H9 (cell line): ENCODE results near the gene PAX1. TPM values are rescaled to one million over a fixed set of nuclear protein-coding genes. Genes with fewer than 3 reads are reported as not detected.

ENCODE experiments used
- DNase-seq: peaks from one replicate; pipeline ENCODE4 v3.0.0-alpha.2; 2017
- H2AFZ ChIP-seq: one replicate; pipeline ENCODE4 v1.6.1; 2013; ENCODE audit warnings: mild to moderate bottlenecking, low read length, control low read depth, moderate library complexity
- H2AK5ac ChIP-seq: 2 replicates; pipeline ENCODE4 v1.6.1; 2013; ENCODE audit warnings: low read length, control low read depth, mixed read lengths; ENCODE audit not compliant: insufficient read length
- H2BK120ac ChIP-seq: one replicate; pipeline ENCODE4 v1.6.1; 2013; ENCODE audit warnings: low read depth, mild to moderate bottlenecking, low read length, control low read depth, inconsistent platforms; ENCODE audit not compliant: poor library complexity, severe bottlenecking
- H2BK12ac ChIP-seq: 2 replicates; pipeline ENCODE4 v1.6.1; 2013; ENCODE audit warnings: low read length, control low read depth, mixed read lengths, low read depth; ENCODE audit not compliant: insufficient read length
- H2BK15ac ChIP-seq: 2 replicates; pipeline ENCODE4 v1.6.1; 2013; ENCODE audit warnings: low read depth, low read length, control low read depth
- H2BK20ac ChIP-seq: one replicate; pipeline ENCODE4 v1.6.1; 2013; ENCODE audit warnings: low read depth, mild to moderate bottlenecking, low read length, control low read depth, inconsistent platforms; ENCODE audit not compliant: poor library complexity, severe bottlenecking
- H2BK5ac ChIP-seq: 2 replicates; pipeline ENCODE4 v1.6.1; 2013; ENCODE audit warnings: low read length, control low read depth, mixed read lengths; ENCODE audit not compliant: insufficient read length
- H3K14ac ChIP-seq: 2 replicates; pipeline ENCODE4 v1.6.1; 2013; ENCODE audit warnings: low read length, control low read depth; ENCODE audit not compliant: insufficient read depth
- H3K18ac ChIP-seq: 2 replicates; pipeline ENCODE4 v1.6.1; 2013; ENCODE audit warnings: low read depth, mild to moderate bottlenecking, mixed read lengths, low read length, control low read depth; ENCODE audit not compliant: insufficient read length
- H3K23ac ChIP-seq: 2 replicates; pipeline ENCODE4 v1.6.1; 2013; ENCODE audit warnings: low read length, control low read depth, mixed read lengths, low read depth; ENCODE audit not compliant: insufficient read length
- H3K23me2 ChIP-seq: 2 replicates; pipeline ENCODE4 v1.6.1; 2013; ENCODE audit warnings: low read depth, mild to moderate bottlenecking, mixed read lengths, low read length, control low read depth; ENCODE audit not compliant: insufficient read length, poor library complexity, severe bottlenecking
- H3K27ac ChIP-seq: 2 replicates; pipeline ENCODE4 v1.5.1; 2013; ENCODE audit warnings: low read length, control low read depth, mixed read lengths, low read depth; ENCODE audit not compliant: insufficient read length
- H3K27me3 ChIP-seq: 2 replicates; pipeline ENCODE4 v1.6.1; 2013; ENCODE audit warnings: low read length, control low read depth, inconsistent platforms; ENCODE audit not compliant: insufficient read depth
- H3K4ac ChIP-seq: 2 replicates; pipeline ENCODE4 v1.6.1; 2013; ENCODE audit warnings: low read depth, mild to moderate bottlenecking, control low read depth, inconsistent platforms, low read length, moderate library complexity
- H3K4me1 ChIP-seq: 2 replicates; pipeline ENCODE4 v1.6.1; 2013; ENCODE audit warnings: low read length, control low read depth, inconsistent platforms; ENCODE audit not compliant: insufficient read depth
- H3K4me2 ChIP-seq: 2 replicates; pipeline ENCODE4 v1.6.1; 2013; ENCODE audit warnings: low read length, control low read depth, mixed read lengths; ENCODE audit not compliant: insufficient read length, insufficient read depth
- H3K56ac ChIP-seq: 2 replicates; pipeline ENCODE4 v1.6.1; 2013; ENCODE audit warnings: low read depth, mild to moderate bottlenecking, mixed read lengths, low read length, control low read depth; ENCODE audit not compliant: insufficient read length
- H3K79me1 ChIP-seq: 2 replicates; pipeline ENCODE4 v1.6.1; 2013; ENCODE audit warnings: low read depth, mild to moderate bottlenecking, moderate library complexity, low read length, control low read depth, inconsistent platforms; ENCODE audit not compliant: insufficient read depth, poor library complexity, severe bottlenecking
- H3K79me2 ChIP-seq: 2 replicates; pipeline ENCODE4 v1.6.1; 2013; ENCODE audit warnings: low read length, control low read depth, inconsistent platforms; ENCODE audit not compliant: insufficient read depth
- H3K9ac ChIP-seq: 2 replicates; pipeline ENCODE4 v1.6.1; 2013; ENCODE audit warnings: low read length, control low read depth, mixed read lengths; ENCODE audit not compliant: insufficient read length; ENCODE audit errors: extremely low read depth
- H3K9me3 ChIP-seq: one replicate; pipeline ENCODE4 v1.6.1; 2013; ENCODE audit warnings: low read depth, low read length, inconsistent platforms; ENCODE audit not compliant: control insufficient read depth
- H3T11ph ChIP-seq: one replicate; pipeline ENCODE4 v1.6.1; 2013; ENCODE audit warnings: mild to moderate bottlenecking, low read length, control low read depth, inconsistent platforms
- H4K20me1 ChIP-seq: one replicate; pipeline ENCODE4 v1.6.1; 2013; ENCODE audit not compliant: control insufficient read depth, insufficient read length, insufficient read depth
- H4K5ac ChIP-seq: 2 replicates; pipeline ENCODE4 v1.6.1; 2013; ENCODE audit warnings: low read depth, mild to moderate bottlenecking, mixed read lengths, low read length, control low read depth; ENCODE audit not compliant: insufficient read length
- H4K8ac ChIP-seq: replicated peaks from 2 replicates; pipeline ENCODE4 v1.6.1; 2013; ENCODE audit warnings: low read length, control low read depth, mixed read lengths, low read depth; ENCODE audit not compliant: insufficient read length
- H4K91ac ChIP-seq: 2 replicates; pipeline ENCODE4 v1.6.1; 2013; ENCODE audit warnings: low read depth, mild to moderate bottlenecking, moderate library complexity, mixed read lengths, low read length, control low read depth; ENCODE audit not compliant: insufficient read length
- H3K27ac Mint-ChIP-seq, 3 experiments: 2 replicates in 2 of 3; 3 replicates in 1 of 3; pipeline ENCODE4 v1.8.0; 2020 to 2021; ENCODE audit warnings: mixed read lengths in 3 of 3, mild to moderate bottlenecking in 1 of 3, moderate library complexity in 1 of 3
- H3K27me3 Mint-ChIP-seq: 2 replicates; pipeline ENCODE4 v1.8.0; 2021; ENCODE audit warnings: low read depth, mild to moderate bottlenecking, moderate library complexity, mixed read lengths
- H3K36me3 Mint-ChIP-seq, 3 experiments: 2 replicates in 2 of 3; 3 replicates in 1 of 3; pipeline ENCODE4 v1.8.0; 2020 to 2021; ENCODE audit warnings: low read depth in 3 of 3, mixed read lengths in 3 of 3; ENCODE audit not compliant: insufficient read depth in 1 of 3
- H3K4me1 Mint-ChIP-seq, 2 experiments: 2 replicates each; pipeline ENCODE4 v1.8.0; 2020; ENCODE audit warnings: mixed read lengths in 2 of 2
- H3K4me3 Mint-ChIP-seq, 2 experiments: 2 replicates in 1 of 2; 3 replicates in 1 of 2; pipeline ENCODE4 v1.8.0; 2020 to 2021; ENCODE audit warnings: mild to moderate bottlenecking in 2 of 2, mixed read lengths in 2 of 2, moderate library complexity in 1 of 2
- H3K9me3 Mint-ChIP-seq, 2 experiments: 2 replicates in 1 of 2; 3 replicates in 1 of 2; pipeline ENCODE4 v1.8.0; 2020; ENCODE audit warnings: mild to moderate bottlenecking in 2 of 2, mixed read lengths in 2 of 2, moderate library complexity in 1 of 2
- CTCF ChIP-seq: fragments of 200-600 bp; sonication (generic); conservative IDR thresholded peaks from 3 replicates; pipeline ENCODE4 v1.8.0; 2021; ENCODE audit warnings: antibody characterized with exemption, mild to moderate bottlenecking
- WGBS: extraction: QIAGEN DNeasy Blood & Tissue Kit; methylation state at CpG from one replicate; pipeline ENCODE4 v1.1.7; 2013; ENCODE audit warnings: missing lambda C conversion rate, low lambda C conversion rate, mixed read lengths; ENCODE audit not compliant: insufficient read length; ENCODE audit errors: extremely low coverage; 5-methylcytosine and 5-hydroxymethylcytosine counted together
- total RNA-seq: library from RNA; stranded (reverse); gene quantifications from 2 replicates; pipeline ENCODE4 v1.2.1, GENCODE V29; 2021

PAX1 gene
- total RNA-seq, 1 experiment from 2014 or later: not detected

DNA sequence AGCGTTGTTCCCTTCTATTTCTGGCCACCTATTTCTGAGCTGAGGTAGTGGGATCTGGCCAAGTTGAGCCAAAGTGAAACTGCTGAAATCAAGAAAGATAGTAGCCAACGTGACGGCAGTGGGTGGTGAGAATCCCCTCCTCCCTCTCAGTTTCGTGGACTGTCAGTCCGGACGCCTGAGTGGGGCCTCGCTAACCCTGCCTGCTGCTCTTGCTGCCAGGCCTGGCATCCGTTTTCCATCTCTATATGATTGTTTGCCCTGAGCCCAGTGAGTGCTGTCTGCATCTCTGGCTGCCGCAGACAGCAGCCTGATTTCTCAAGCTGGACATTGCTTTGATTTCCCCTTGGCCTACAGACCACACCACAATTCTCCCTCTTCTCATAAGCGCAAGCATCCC, 23.5 kb upstream of the PAX1 start:
- no peak overlapping the region for H3K4ac ChIP-seq
- Mint-ChIP-seq H3K4me1 (no peaks in the 10 kb centered on the region), H3K27ac (no peak overlapping the region), H3K36me3 (no peaks in the 10 kb centered on the region), H3K9me3 (no peaks in the 10 kb centered on the region), H3K4me3 (no peak overlapping the region), H3K27me3 (peaks cover 12% of the 10 kb centered on the region)
- no peak overlapping the region for H4K91ac ChIP-seq
- no peak for DNase-seq
- H3K23me2 ChIP-seq: no peaks in the 10 kb centered on the region
- no peak overlapping the region for H3K18ac ChIP-seq
- H2BK12ac ChIP-seq: no peak overlapping the region
- no peaks in the 10 kb centered on the region for H3K9me3 ChIP-seq
- H4K8ac ChIP-seq: no peak overlapping the region
- no peak overlapping the region for H2BK20ac ChIP-seq
- H3K27me3 ChIP-seq: no peaks in the 10 kb centered on the region
- no peak overlapping the region for H2BK5ac ChIP-seq
- H4K20me1 ChIP-seq: no peaks in the 10 kb centered on the region
- H3K4me1 ChIP-seq: no peaks in the 10 kb centered on the region
- no peak overlapping the region for H4K5ac ChIP-seq
- no peaks in the 10 kb centered on the region for H3K79me1 ChIP-seq
- H3K4me2 ChIP-seq: no peak overlapping the region
- no peak overlapping the region for H2BK15ac ChIP-seq
- no peak overlapping the region for H2AK5ac ChIP-seq
- H3K14ac ChIP-seq: no peak overlapping the region
- no peak overlapping the region for H3K9ac ChIP-seq
- H2BK120ac ChIP-seq: no peak overlapping the region
- H2AFZ ChIP-seq: no peak overlapping the region
- H3K23ac ChIP-seq: no peak overlapping the region
- WGBS: no CpG with 5 or more reads among the region's 10 CpGs
- H3T11ph ChIP-seq: no peak overlapping the region
- no peak overlapping the region for H3K27ac ChIP-seq
- TF ChIP-seq CTCF: no peak
- H3K79me2 ChIP-seq: no peaks in the 10 kb centered on the region
- no peak overlapping the region for H3K56ac ChIP-seq
